T47D (cell line): ENCODE measurements around the gene EXTL1.

Source experiments
- DNase-seq, 2 experiments: peaks; one replicate each; pipeline versions ENCODE4 v3.0.0 to v3.0.0-alpha.2; 2011 to 2012; ENCODE audit warnings: low read depth in 1 of 2, low spot score in 1 of 2
- JUND ChIP-seq: IDR thresholded peaks from 2 replicates; pipeline ENCODE4 v1.6.1; 2012; ENCODE audit warnings: low read depth
- in situ Hi-C: cut with HindIII; loops from 2 replicates; pipeline ENCODE4 v1.10.0; 2016; ENCODE audit warnings: low sequenced_read_pairs, low pct_unique_long_range_greater_than_20kb

The EXTL1 gene

GRCh38 chr1:26032656-26033357, 11.2 kb downstream of the EXTL1 start:
- no peak for TF ChIP-seq JUND
- DNase-seq = no peak
- in situ Hi-C loops = no loop called here

- in situ Hi-C loops = no loop called here
- no peak for DNase-seq
- no peak for TF ChIP-seq JUND
These were observed 13.1 kb downstream of the EXTL1 start for GRCh38 chr1:26034504-26035202.

- in situ Hi-C loops = no loop called here
- TF ChIP-seq JUND = no peak
- peak; percentile 88 to 96 for DNase-seq
These were observed 13.8 kb downstream of the EXTL1 start for GRCh38 chr1:26035203-26035958.

GRCh38 chr1:26035959-26036755, 14.6 kb downstream of the EXTL1 start:
- peak; percentile 72 to 74 for DNase-seq
- TF ChIP-seq JUND = no peak
- in situ Hi-C loops = no loop called here

GRCh38 chr1:26036756-26037281, 15.2 kb downstream of the EXTL1 start:
- in situ Hi-C loops = no loop called here
- DNase-seq = no peak
- no peak for TF ChIP-seq JUND

GRCh38 chr1:26037904-26038303, 16.3 kb downstream of the EXTL1 start:
- no peak for TF ChIP-seq JUND
- in situ Hi-C loops = no loop called here
- DNase-seq = no peak

- in situ Hi-C loops = no loop called here
- DNase-seq = no peak
- no peak for TF ChIP-seq JUND
These were observed 16.9 kb downstream of the EXTL1 start for GRCh38 chr1:26038477-26038876.

GRCh38 chr1:26038904-26039303, 17.3 kb downstream of the EXTL1 start:
- TF ChIP-seq JUND = no peak
- no peak for DNase-seq
- in situ Hi-C loops = no loop called here

- no peak for DNase-seq
- no peak for TF ChIP-seq JUND
- in situ Hi-C loops = no loop called here
These were observed 19.8 kb downstream of the EXTL1 start for GRCh38 chr1:26041401-26041800.

GRCh38 chr1:26041978-26042377, 20.4 kb downstream of the EXTL1 start:
- DNase-seq = no peak
- no peak for TF ChIP-seq JUND
- in situ Hi-C loops = no loop called here

GRCh38 chr1:26043765-26044164, 22.2 kb downstream of the EXTL1 start:
- in situ Hi-C loops = no loop called here
- DNase-seq = no peak
- TF ChIP-seq JUND = no peak

- TF ChIP-seq JUND = no peak
- in situ Hi-C loops = no loop called here
- no peak for DNase-seq
These were observed 22.8 kb downstream of the EXTL1 start for GRCh38 chr1:26044414-26044813.
